ENCODE measurements around the gene TMEM204. TPM values are rescaled to one million over a fixed set of nuclear protein-coding genes. Genes with fewer than 3 reads are reported as not detected.

TMEM204 gene
- polyA plus RNA-seq, 1 of the 3 experiments (the other 2 are of a cell fraction) = 2.3 TPM

- TF ChIP-seq, protein P1, sequence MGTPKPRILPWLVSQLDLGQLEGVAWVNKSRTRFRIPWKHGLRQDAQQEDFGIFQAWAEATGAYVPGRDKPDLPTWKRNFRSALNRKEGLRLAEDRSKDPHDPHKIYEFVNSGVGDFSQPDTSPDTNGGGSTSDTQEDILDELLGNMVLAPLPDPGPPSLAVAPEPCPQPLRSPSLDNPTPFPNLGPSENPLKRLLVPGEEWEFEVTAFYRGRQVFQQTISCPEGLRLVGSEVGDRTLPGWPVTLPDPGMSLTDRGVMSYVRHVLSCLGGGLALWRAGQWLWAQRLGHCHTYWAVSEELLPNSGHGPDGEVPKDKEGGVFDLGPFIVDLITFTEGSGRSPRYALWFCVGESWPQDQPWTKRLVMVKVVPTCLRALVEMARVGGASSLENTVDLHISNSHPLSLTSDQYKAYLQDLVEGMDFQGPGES (IDR thresholded peaks at IDR 0.05; ENCODE audit: low read depth, low read length) = no peak
- TF ChIP-seq RAD21 (IDR thresholded peaks at IDR 0.05; ENCODE audit: low read length) (no peak), POLR2AphosphoS5 (IDR thresholded peaks at IDR 0.05; ENCODE audit: low read depth, low read length) (no peak), MXI1 (IDR thresholded peaks at IDR 0.05; ENCODE audit: low read depth, low read length) (no peak)
Observed at GRCh38 chr16:1567988-1568387, 34.5 kb downstream of the TMEM204 start (continued).

DNA sequence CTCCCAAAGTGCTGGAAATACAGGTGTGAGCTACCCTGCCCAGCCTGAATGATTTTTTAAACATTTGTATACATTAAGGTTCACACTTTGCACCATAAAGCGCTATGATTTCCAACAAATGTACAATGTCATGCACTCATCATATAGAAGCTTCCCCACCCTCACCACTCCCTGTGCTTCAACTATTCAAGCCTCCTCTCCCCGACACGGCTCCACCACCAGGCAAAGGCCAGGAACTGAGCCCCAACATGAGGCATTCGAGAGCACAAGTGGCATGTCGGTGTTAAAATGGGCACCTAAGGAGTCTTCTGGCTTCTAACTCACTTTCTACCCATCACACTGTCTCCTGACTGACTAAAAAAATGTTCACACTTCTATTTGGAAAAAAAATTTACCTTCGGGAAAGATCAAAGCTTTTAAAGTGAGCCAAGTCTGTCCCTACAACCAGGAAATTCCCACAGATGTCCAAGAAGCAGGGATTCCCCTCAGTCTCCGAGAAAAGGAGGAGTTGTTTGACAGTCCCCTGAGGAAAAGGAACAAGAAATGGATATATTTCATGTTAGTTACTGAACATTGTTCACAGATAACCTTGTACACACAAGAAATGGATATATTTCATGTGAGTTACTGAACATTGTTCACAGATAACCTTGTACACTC is 37.7 kb downstream of the TMEM204 start:
- Histone ChIP-seq H2AFZ (ENCODE audit: low read depth) (no peak overlapping the region), H3F3A (replicated peaks; ENCODE audit: insufficient read depth) (no peaks in the 10 kb centered on the region), H3K9me2 (no peaks in the 10 kb centered on the region), H3K36me3 (replicated peaks in 1 of 2; ENCODE audit: control insufficient read depth in 1 of 2, insufficient read depth in 2 of 2, low read length in 1 of 2) (peaks cover 0 to 7% of the 10 kb centered on the region in 2 experiments), H3K4me3 (ENCODE audit: low read depth in 2 of 2, low read length in 1 of 2) (no peak overlapping the region), H3K4me2 (no peak overlapping the region), H3K9ac (no peak overlapping the region), H3K9me3 (no peaks in the 10 kb centered on the region), H3K27me3 (ENCODE audit: insufficient read depth) (no peaks in the 10 kb centered on the region), H3K79me2 (ENCODE audit: insufficient read depth) (no peaks in the 10 kb centered on the region), H3K4me1 (ENCODE audit: control insufficient read depth in 1 of 2, insufficient read depth in 2 of 2, low read depth in 1 of 2, low read length in 1 of 2) (no peaks in the 10 kb centered on the region), H3K27ac (ENCODE audit: low read depth in 2 of 2, low read length in 1 of 2) (no peak overlapping the region), H4K20me1 (ENCODE audit: insufficient read depth) (no peaks in the 10 kb centered on the region)
- CTCF ChIA-PET = no interaction called here
- no peak for DNase-seq
- WGBS (ENCODE audit: low lambda C conversion rate) = 89% methylated on average over 7 of the region's 7 CpGs
- TF ChIP-seq MEF2A (IDR thresholded peaks at IDR 0.05; ENCODE audit: borderline replicate concordance, low read depth) = no peak
- no peak for TF ChIP-seq FOXM1 (IDR thresholded peaks at IDR 0.05; ENCODE audit: low read depth)
- no peak for TF ChIP-seq GATA2 (CRISPR knock-in tag; IDR thresholded peaks at IDR 0.05)
- TF ChIP-seq NRF1 (IDR thresholded peaks at IDR 0.05; ENCODE audit: low read depth, low read length) = no peak
- no peak for TF ChIP-seq FOSL2 (IDR thresholded peaks at IDR 0.05; ENCODE audit: borderline replicate concordance, low read depth)
- no peak for TF ChIP-seq FOXJ3 (CRISPR knock-in tag; IDR thresholded peaks at IDR 0.05)
- TF ChIP-seq, protein P2, sequence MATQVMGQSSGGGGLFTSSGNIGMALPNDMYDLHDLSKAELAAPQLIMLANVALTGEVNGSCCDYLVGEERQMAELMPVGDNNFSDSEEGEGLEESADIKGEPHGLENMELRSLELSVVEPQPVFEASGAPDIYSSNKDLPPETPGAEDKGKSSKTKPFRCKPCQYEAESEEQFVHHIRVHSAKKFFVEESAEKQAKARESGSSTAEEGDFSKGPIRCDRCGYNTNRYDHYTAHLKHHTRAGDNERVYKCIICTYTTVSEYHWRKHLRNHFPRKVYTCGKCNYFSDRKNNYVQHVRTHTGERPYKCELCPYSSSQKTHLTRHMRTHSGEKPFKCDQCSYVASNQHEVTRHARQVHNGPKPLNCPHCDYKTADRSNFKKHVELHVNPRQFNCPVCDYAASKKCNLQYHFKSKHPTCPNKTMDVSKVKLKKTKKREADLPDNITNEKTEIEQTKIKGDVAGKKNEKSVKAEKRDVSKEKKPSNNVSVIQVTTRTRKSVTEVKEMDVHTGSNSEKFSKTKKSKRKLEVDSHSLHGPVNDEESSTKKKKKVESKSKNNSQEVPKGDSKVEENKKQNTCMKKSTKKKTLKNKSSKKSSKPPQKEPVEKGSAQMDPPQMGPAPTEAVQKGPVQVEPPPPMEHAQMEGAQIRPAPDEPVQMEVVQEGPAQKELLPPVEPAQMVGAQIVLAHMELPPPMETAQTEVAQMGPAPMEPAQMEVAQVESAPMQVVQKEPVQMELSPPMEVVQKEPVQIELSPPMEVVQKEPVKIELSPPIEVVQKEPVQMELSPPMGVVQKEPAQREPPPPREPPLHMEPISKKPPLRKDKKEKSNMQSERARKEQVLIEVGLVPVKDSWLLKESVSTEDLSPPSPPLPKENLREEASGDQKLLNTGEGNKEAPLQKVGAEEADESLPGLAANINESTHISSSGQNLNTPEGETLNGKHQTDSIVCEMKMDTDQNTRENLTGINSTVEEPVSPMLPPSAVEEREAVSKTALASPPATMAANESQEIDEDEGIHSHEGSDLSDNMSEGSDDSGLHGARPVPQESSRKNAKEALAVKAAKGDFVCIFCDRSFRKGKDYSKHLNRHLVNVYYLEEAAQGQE (IDR thresholded peaks at IDR 0.05; ENCODE audit: low read depth, low read length) = no peak
- no peak for TF ChIP-seq EP300 (IDR thresholded peaks at IDR 0.05; ENCODE audit: borderline replicate concordance in 1 of 2, low read depth in 1 of 2, low read length in 1 of 2)
- no peak for TF ChIP-seq YY1 (IDR thresholded peaks at IDR 0.05; ENCODE audit: low read depth)
- TF ChIP-seq, protein P1 (IDR thresholded peaks at IDR 0.05; ENCODE audit: low read depth, low read length) = no peak
- TF ChIP-seq, protein P3, sequence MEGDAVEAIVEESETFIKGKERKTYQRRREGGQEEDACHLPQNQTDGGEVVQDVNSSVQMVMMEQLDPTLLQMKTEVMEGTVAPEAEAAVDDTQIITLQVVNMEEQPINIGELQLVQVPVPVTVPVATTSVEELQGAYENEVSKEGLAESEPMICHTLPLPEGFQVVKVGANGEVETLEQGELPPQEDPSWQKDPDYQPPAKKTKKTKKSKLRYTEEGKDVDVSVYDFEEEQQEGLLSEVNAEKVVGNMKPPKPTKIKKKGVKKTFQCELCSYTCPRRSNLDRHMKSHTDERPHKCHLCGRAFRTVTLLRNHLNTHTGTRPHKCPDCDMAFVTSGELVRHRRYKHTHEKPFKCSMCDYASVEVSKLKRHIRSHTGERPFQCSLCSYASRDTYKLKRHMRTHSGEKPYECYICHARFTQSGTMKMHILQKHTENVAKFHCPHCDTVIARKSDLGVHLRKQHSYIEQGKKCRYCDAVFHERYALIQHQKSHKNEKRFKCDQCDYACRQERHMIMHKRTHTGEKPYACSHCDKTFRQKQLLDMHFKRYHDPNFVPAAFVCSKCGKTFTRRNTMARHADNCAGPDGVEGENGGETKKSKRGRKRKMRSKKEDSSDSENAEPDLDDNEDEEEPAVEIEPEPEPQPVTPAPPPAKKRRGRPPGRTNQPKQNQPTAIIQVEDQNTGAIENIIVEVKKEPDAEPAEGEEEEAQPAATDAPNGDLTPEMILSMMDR (IDR thresholded peaks at IDR 0.05) = no peak
- no peak for TF ChIP-seq USF1 (IDR thresholded peaks at IDR 0.05; ENCODE audit: borderline replicate concordance, low read depth)
- no peak for TF ChIP-seq ELF1 (IDR thresholded peaks at IDR 0.05)
- TF ChIP-seq EZH2phosphoT487 (IDR thresholded peaks at IDR 0.05; ENCODE audit: borderline replicate concordance, low read depth) = no peak
- no peak for TF ChIP-seq SIN3A (IDR thresholded peaks at IDR 0.05; ENCODE audit: borderline replicate concordance, low read depth, low read length)
- TF ChIP-seq RCOR1 (IDR thresholded peaks at IDR 0.05; ENCODE audit: low read length) = no peak
- POLR2A ChIA-PET = no interaction called here
